ENCODE results near the gene IGLON5. TPM values are rescaled to one million over a fixed set of nuclear protein-coding genes. Genes with fewer than 3 reads are reported as not detected.

IGLON5 gene
- total RNA-seq, 1 experiment from 2014 or later = not detected

DNA sequence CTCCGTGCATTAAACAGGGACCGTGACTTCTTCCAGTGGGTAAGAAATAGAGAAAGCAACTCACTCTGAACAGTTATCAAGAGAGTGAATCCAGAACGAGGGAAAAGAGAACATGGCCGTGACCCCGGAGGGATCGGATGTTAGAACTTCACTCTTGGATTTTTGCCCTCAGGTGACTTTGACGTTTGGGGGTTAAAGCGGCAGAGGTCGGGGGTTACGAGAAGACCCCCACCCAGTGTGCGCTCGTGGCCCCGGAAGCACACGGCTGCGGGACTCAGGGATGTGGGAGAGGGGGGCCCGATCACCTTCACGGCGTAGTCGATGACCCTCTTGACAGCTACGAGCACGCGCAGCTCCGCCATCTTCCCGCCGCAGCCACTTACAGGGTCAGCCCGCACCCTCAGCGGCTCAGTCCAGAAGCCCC is 54.5 kb downstream of the IGLON5 start, which contains the start of gene ETFB:
Gene ETFB, minus strand, starts transcription at position 424 of the 424 bp plus-strand sequence. Its CDS starts 62 bp downstream, at position 362.
- CTCF ChIA-PET = no interaction called here
- POLR2A ChIA-PET = no interaction called here
- Histone ChIP-seq H3K9me2 (ENCODE audit: insufficient read depth) (no peaks in the 10 kb centered on the region), H3K79me2 (ENCODE audit: insufficient read depth, low read length) (peaks cover 49% of the 10 kb centered on the region), H3K27me3 (ENCODE audit: insufficient read depth, low read length) (no peaks in the 10 kb centered on the region), H2AFZ (ENCODE audit: low read depth, low read length, poor library complexity, severe bottlenecking) (no peak within 1 kb of the TSS), H3K9me3 (ENCODE audit: control insufficient read depth in 1 of 2, insufficient read depth in 1 of 2, low read depth in 1 of 2, low read length in 2 of 2) (no peaks in the 10 kb centered on the region), H3K4me1 (ENCODE audit: control insufficient read depth in 1 of 2, insufficient read depth in 2 of 2, low read length in 2 of 2) (peaks cover 38 to 58% of the 10 kb centered on the region in 2 experiments), H3K27ac (ENCODE audit: low read depth, low read length) (peak within 1 kb of the TSS; percentile 84), H3K4me3 (replicated peaks in 1 of 2; ENCODE audit: low read depth in 1 of 2, low read length in 2 of 2) (peak within 1 kb of the TSS; percentile 78 to 94), H4K20me1 (ENCODE audit: insufficient read depth) (no peaks in the 10 kb centered on the region), H3K36me3 (ENCODE audit: control insufficient read depth in 1 of 2, insufficient read depth in 2 of 2, low read length in 2 of 2) (no peaks in the 10 kb centered on the region), H3K9ac (ENCODE audit: low read length) (peak within 1 kb of the TSS; percentile 96), H3K4me2 (ENCODE audit: low read length) (peak within 1 kb of the TSS; percentile 88)
- intact Hi-C loops (cut with micrococcal nuclease) = no loop called here
- ATAC-seq = no peak
- RAD21 ChIA-PET (ENCODE audit: low non-redundant PET in 1 of 2, low total read pairs in 2 of 2, uncharacterized antibody in 2 of 2, unreplicated experiment in 2 of 2) = interaction anchor here in 1 of 2 experiments (0.5 kb wide), 1 partner anchor 295 kb away, joined by 3 read pairs; no protein-coding TSS in a partner anchor
- no peak for DNase-seq (ENCODE audit: low read depth, low spot score)
- TF ChIP-seq EZH2phosphoT487 (IDR thresholded peaks at IDR 0.05; ENCODE audit: borderline replicate concordance) (no peak), MAX (IDR thresholded peaks at IDR 0.05) (peak; percentile 46; the same call in 1 of the 2 replicates), SIN3A (IDR thresholded peaks at IDR 0.05; ENCODE audit: low read depth) (peak; percentile 64), CEBPB (IDR thresholded peaks at IDR 0.05; ENCODE audit: low read depth) (no peak), EZH2 (IDR thresholded peaks at IDR 0.05) (no peak), POLR2AphosphoS5 (IDR thresholded peaks at IDR 0.05; ENCODE audit: low read depth, low read length) (no peak), JUND (IDR thresholded peaks at IDR 0.05) (no peak), YY1 (IDR thresholded peaks at IDR 0.05; ENCODE audit: extremely low read depth, insufficient replicate concordance, low read depth, low read length) (no peak)
- TSS peak; percentile 87 for BruUV-seq (replicated peaks)
